Fibroblast of lung (primary cell): Measurements from ENCODE around the gene AP4B1. TPM values are rescaled to one million over a fixed set of nuclear protein-coding genes. Genes with fewer than 3 reads are reported as not detected.

Experiments
- DNase-seq, 2 donors: peaks; one replicate each; pipeline versions ENCODE4 v3.0.0 to v3.0.0-alpha.2; 2010; ENCODE audit warnings: low read depth in 2 of 2
- H2AFZ ChIP-seq: 2 replicates; pipeline ENCODE4 v1.5.1; 2012; ENCODE audit warnings: low read length, control low read depth, inconsistent platforms
- H3K27ac ChIP-seq: 2 replicates; pipeline ENCODE4 v1.5.1; 2011; ENCODE audit warnings: low read length, control low read depth; ENCODE audit not compliant: insufficient read depth
- H3K27me3 ChIP-seq: 2 replicates; pipeline ENCODE4 v1.5.1; 2011; ENCODE audit warnings: mild to moderate bottlenecking, low read length; ENCODE audit not compliant: control insufficient read depth, insufficient read depth
- H3K36me3 ChIP-seq: 2 replicates; pipeline ENCODE4 v1.5.1; 2011; ENCODE audit warnings: low read length; ENCODE audit not compliant: control insufficient read depth, insufficient read depth
- H3K4me1 ChIP-seq: 2 replicates; pipeline ENCODE4 v1.5.1; 2011; ENCODE audit warnings: low read length; ENCODE audit not compliant: control insufficient read depth, insufficient read depth; ENCODE audit errors: extremely low read depth
- H3K4me2 ChIP-seq: 2 replicates; pipeline ENCODE4 v1.5.1; 2011; ENCODE audit warnings: low read length, control low read depth; ENCODE audit not compliant: insufficient read depth; ENCODE audit errors: extremely low read depth
- H3K4me3 ChIP-seq, 4 experiments: fragments of 200-600 bp in 1 of 4; sonication (generic) in 1 of 4; replicated peaks in 1 of 4; 2 replicates each; pipeline ENCODE4 v1.5.1; 2011 to 2016; ENCODE audit warnings: low read length in 4 of 4, low read depth in 3 of 4, mild to moderate bottlenecking in 3 of 4, control low read depth in 2 of 4, inconsistent platforms in 1 of 4, mixed read lengths in 1 of 4; ENCODE audit not compliant: insufficient read depth in 1 of 4; ENCODE audit errors: control extremely low read depth in 1 of 4
- H3K79me2 ChIP-seq: 2 replicates; pipeline ENCODE4 v1.5.1; 2012; ENCODE audit warnings: mild to moderate bottlenecking, low read length, inconsistent platforms; ENCODE audit not compliant: control insufficient read depth, insufficient read depth
- H3K9ac ChIP-seq: 2 replicates; pipeline ENCODE4 v1.5.1; 2011; ENCODE audit warnings: mild to moderate bottlenecking, low read length, control low read depth; ENCODE audit not compliant: insufficient read depth
- H3K9me3 ChIP-seq: 2 replicates; pipeline ENCODE4 v1.5.1; 2012; ENCODE audit warnings: low read depth, low read length; ENCODE audit not compliant: control insufficient read depth, insufficient read depth
- H4K20me1 ChIP-seq: 2 replicates; pipeline ENCODE4 v1.5.1; 2011; ENCODE audit warnings: low read length; ENCODE audit not compliant: control insufficient read depth, insufficient read depth; ENCODE audit errors: extremely low read depth
- EZH2 ChIP-seq: IDR thresholded peaks from 2 replicates; pipeline ENCODE4 v1.5.1; 2012; ENCODE audit warnings: low read length, control low read depth, mild to moderate bottlenecking; ENCODE audit errors: missing control alignments
- polyA plus RNA-seq, 2 donors: library from polyadenylated mRNA; depleted of rRNA in 1 of 2; stranded (reverse) in 1 of 2; unstranded in 1 of 2; fragments of >200 nt; gene quantifications; 2 replicates each; pipeline ENCODE4 v1.2.1, GENCODE V29; 2011 to 2012; ENCODE audit warnings: missing spikeins in 1 of 2
- total RNA-seq: library from RNA; depleted of rRNA; stranded (reverse); fragments of >200 nt; gene quantifications from 2 replicates; pipeline ENCODE4 v1.2.1, GENCODE V29; 2014
- TF ChIP-seq, protein P1 (sequence below), 2 donors: IDR thresholded peaks in 1 of 2; conservative IDR thresholded peaks in 1 of 2; 1 replicate in 1 of 2; 2 replicates in 1 of 2; pipeline ENCODE4 v1.5.1; 2011 to 2012; ENCODE audit warnings: low read length in 2 of 2, control low read depth in 1 of 2, inconsistent platforms in 1 of 2, low read depth in 1 of 2, mild to moderate bottlenecking in 1 of 2

AP4B1 gene
- total and polyA plus RNA-seq, 2 donors (not counting 1 experiment from before 2014, with no cell fraction given) = 11.7 to 16.8 TPM

GRCh38 chr1:113934006-113934405 lies 29.4 kb upstream of the AP4B1 start:
- H2AFZ ChIP-seq = no peak overlapping the region
- H3K9ac ChIP-seq = no peak overlapping the region
- DNase-seq = no peak
- H3K79me2 ChIP-seq = peaks cover 84% of the 10 kb centered on the region
- H3K4me3 ChIP-seq = no peak overlapping the region
- H3K27ac ChIP-seq = no peak overlapping the region
- H3K4me1 ChIP-seq = peaks cover 2% of the 10 kb centered on the region
- H3K27me3 ChIP-seq = no peaks in the 10 kb centered on the region
- peaks cover 2% of the 10 kb centered on the region for H4K20me1 ChIP-seq
- H3K9me3 ChIP-seq = no peaks in the 10 kb centered on the region
- TF ChIP-seq, protein P1, sequence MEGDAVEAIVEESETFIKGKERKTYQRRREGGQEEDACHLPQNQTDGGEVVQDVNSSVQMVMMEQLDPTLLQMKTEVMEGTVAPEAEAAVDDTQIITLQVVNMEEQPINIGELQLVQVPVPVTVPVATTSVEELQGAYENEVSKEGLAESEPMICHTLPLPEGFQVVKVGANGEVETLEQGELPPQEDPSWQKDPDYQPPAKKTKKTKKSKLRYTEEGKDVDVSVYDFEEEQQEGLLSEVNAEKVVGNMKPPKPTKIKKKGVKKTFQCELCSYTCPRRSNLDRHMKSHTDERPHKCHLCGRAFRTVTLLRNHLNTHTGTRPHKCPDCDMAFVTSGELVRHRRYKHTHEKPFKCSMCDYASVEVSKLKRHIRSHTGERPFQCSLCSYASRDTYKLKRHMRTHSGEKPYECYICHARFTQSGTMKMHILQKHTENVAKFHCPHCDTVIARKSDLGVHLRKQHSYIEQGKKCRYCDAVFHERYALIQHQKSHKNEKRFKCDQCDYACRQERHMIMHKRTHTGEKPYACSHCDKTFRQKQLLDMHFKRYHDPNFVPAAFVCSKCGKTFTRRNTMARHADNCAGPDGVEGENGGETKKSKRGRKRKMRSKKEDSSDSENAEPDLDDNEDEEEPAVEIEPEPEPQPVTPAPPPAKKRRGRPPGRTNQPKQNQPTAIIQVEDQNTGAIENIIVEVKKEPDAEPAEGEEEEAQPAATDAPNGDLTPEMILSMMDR (conservative IDR thresholded peaks at IDR 0.05 in 1 of 2, IDR thresholded peaks at IDR 0.05 in 1 of 2; ENCODE audit: low read depth in 1 of 2, low read length in 2 of 2) = no peak
- TF ChIP-seq EZH2 = no peak
- no peak overlapping the region for H3K4me2 ChIP-seq
- no peaks in the 10 kb centered on the region for H3K36me3 ChIP-seq

GRCh38 chr1:113931451-113931851 lies 26.9 kb upstream of the AP4B1 start:
- H3K4me2 ChIP-seq = peak overlapping the region; percentile 77
- H3K27me3 ChIP-seq = no peaks in the 10 kb centered on the region
- H3K4me1 ChIP-seq = peaks cover 2% of the 10 kb centered on the region
- TF ChIP-seq, protein P1 (conservative IDR thresholded peaks at IDR 0.05 in 1 of 2, IDR thresholded peaks at IDR 0.05 in 1 of 2; ENCODE audit: low read depth in 1 of 2, low read length in 2 of 2) = no peak
- TF ChIP-seq EZH2 = no peak
- no peaks in the 10 kb centered on the region for H4K20me1 ChIP-seq
- H3K27ac ChIP-seq = peak overlapping the region; percentile 98
- H3K9ac ChIP-seq = no peak overlapping the region
- DNase-seq = peak; percentile 78 to 88
- H3K9me3 ChIP-seq = no peaks in the 10 kb centered on the region
- peaks cover 65% of the 10 kb centered on the region for H3K79me2 ChIP-seq
- no peaks in the 10 kb centered on the region for H3K36me3 ChIP-seq
- peak overlapping the region in 3 of 4 experiments; percentile 66 to 93 (median 80) for H3K4me3 ChIP-seq
- H2AFZ ChIP-seq = no peak overlapping the region

DNA sequence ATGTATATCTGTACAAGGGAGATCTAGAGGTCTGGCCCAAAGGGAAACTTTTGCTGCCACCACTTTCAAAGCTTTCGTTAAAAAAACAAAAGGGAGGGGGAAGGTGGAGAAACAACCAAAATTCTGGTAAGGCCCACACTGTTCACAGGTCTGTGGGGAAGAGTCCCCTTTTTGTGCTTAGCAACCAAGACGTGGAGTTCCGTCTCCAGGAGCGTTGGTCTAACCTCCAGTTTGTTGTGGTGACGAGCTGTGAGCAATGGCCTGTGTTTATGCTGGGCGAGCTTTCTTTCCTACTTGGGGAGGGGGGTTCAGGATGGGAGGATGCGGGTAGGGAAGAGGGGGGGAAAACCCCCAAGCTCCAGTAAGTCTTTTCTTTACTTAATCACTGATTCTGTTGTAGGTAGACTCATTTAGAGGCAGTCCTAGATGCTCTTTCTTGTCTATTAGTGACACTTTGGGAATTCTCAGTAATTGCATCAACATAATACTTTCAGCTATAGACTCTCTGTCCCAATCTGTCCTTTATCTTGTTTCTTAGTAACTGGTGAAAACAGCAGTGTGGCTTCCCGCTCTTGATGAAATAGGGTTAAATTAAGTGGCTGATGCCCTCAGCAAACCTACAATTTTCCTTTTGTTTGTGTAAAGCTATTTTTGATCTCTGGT lies 26.0 kb upstream of the AP4B1 start:
- Histone ChIP-seq H3K4me3 (peak overlapping the region; percentile 66 to 99 (median 86)), H3K36me3 (no peaks in the 10 kb centered on the region), H3K9ac (peak overlapping the region; percentile 97), H3K27me3 (no peaks in the 10 kb centered on the region), H4K20me1 (no peaks in the 10 kb centered on the region), H3K27ac (peak overlapping the region; percentile 98), H3K4me1 (peaks cover 2% of the 10 kb centered on the region), H3K4me2 (peak overlapping the region; percentile 77), H2AFZ (no peak overlapping the region), H3K9me3 (no peaks in the 10 kb centered on the region), H3K79me2 (peaks cover 57% of the 10 kb centered on the region)
- DNase-seq = peak; percentile 57 to 71
- TF ChIP-seq EZH2 = no peak
- TF ChIP-seq, protein P1 (conservative IDR thresholded peaks at IDR 0.05 in 1 of 2, IDR thresholded peaks at IDR 0.05 in 1 of 2; ENCODE audit: low read depth in 1 of 2, low read length in 2 of 2) = no peak
